Measurements from ENCODE around the gene GRM7.

DNA sequence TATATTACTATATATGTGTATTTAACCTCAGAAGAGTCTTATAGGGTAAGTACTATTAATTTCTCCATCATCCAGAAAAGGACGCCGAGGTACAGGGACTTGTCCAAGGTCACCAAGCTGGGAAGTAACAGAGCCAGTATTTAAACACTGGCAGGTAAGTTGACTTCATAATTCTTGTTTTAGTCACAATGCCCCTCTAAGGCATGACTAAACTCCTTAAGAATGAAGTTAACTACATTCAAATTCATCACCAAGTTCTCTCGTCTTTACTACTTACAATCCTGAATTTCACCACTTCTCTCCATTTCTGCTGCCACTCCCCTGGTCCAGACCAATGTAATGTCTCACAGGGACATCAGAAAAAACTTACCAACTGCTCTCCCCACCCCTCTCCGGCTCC is 312.1 kb downstream of the GRM7 start:
- TF ChIP-seq, protein P1, sequence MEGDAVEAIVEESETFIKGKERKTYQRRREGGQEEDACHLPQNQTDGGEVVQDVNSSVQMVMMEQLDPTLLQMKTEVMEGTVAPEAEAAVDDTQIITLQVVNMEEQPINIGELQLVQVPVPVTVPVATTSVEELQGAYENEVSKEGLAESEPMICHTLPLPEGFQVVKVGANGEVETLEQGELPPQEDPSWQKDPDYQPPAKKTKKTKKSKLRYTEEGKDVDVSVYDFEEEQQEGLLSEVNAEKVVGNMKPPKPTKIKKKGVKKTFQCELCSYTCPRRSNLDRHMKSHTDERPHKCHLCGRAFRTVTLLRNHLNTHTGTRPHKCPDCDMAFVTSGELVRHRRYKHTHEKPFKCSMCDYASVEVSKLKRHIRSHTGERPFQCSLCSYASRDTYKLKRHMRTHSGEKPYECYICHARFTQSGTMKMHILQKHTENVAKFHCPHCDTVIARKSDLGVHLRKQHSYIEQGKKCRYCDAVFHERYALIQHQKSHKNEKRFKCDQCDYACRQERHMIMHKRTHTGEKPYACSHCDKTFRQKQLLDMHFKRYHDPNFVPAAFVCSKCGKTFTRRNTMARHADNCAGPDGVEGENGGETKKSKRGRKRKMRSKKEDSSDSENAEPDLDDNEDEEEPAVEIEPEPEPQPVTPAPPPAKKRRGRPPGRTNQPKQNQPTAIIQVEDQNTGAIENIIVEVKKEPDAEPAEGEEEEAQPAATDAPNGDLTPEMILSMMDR (IDR thresholded peaks at IDR 0.05): no peak
- no peak for TF ChIP-seq POLR2A (IDR thresholded peaks at IDR 0.05)
